H1 (cell line): Measurements from ENCODE around the gene OSBPL9. TPM values are rescaled to one million over a fixed set of nuclear protein-coding genes. Genes with fewer than 3 reads are reported as not detected.

Source experiments
- CTCF ChIA-PET: fragments of 300-600 bp; sonication (Branson Sonifier 250); formaldehyde crosslinking; loops from one replicate; lab custom pipeline; 2021; ENCODE audit not compliant: partially characterized antibody; lab: Charles Lee
- POLR2A ChIA-PET: fragments of 300-600 bp; sonication (Branson Sonifier 250); formaldehyde crosslinking; loops from one replicate; lab custom pipeline; 2021; ENCODE audit warnings: inconsistent platforms; ENCODE audit not compliant: partially characterized antibody; lab: Charles Lee
- DNase-seq, 2 experiments: peaks; one replicate each; pipeline versions ENCODE4 v3.0.0 to v3.0.0-alpha.2; 2010 to 2022; ENCODE audit warnings: low spot score in 2 of 2, low read depth in 1 of 2, mixed read lengths in 1 of 2
- FAIRE-seq: peaks from 2 replicates; lab custom pipeline; 2011; peaks lifted over from hg19 to GRCh38; lab: Jason Lieb, UNC
- H2AFZ ChIP-seq: 2 replicates; pipeline ENCODE4 v1.8.1; 2012; ENCODE audit warnings: low read length, inconsistent platforms
- H2AK5ac ChIP-seq: 2 replicates; pipeline ENCODE4 v1.6.1; 2013; ENCODE audit warnings: low read depth, low read length
- H2BK120ac ChIP-seq: replicated peaks from 2 replicates; pipeline ENCODE3; 2013; ENCODE audit warnings: low read depth, low read length, inconsistent platforms
- H2BK12ac ChIP-seq: 2 replicates; pipeline ENCODE4 v1.6.1; 2013; ENCODE audit warnings: low read depth, low read length
- H2BK15ac ChIP-seq: 2 replicates; pipeline ENCODE4 v1.6.1; 2013; ENCODE audit warnings: low read length
- H2BK20ac ChIP-seq: 2 replicates; pipeline ENCODE4 v1.6.1; 2013; ENCODE audit warnings: low read length
- H2BK5ac ChIP-seq: 2 replicates; pipeline ENCODE4 v1.6.1; 2013; ENCODE audit warnings: low read depth, low read length
- H3K14ac ChIP-seq: 2 replicates; pipeline ENCODE4 v1.6.1; 2013; ENCODE audit warnings: inconsistent platforms; ENCODE audit not compliant: insufficient read length
- H3K18ac ChIP-seq: 2 replicates; pipeline ENCODE4 v1.6.1; 2013; ENCODE audit warnings: low read length; ENCODE audit errors: extremely low read depth
- H3K23ac ChIP-seq: 2 replicates; pipeline ENCODE4 v1.6.1; 2013; ENCODE audit warnings: inconsistent platforms; ENCODE audit not compliant: insufficient read length
- H3K23me2 ChIP-seq: 2 replicates; pipeline ENCODE4 v1.6.1; 2013; ENCODE audit warnings: low read depth, low read length
- H3K27ac ChIP-seq: 2 replicates; pipeline ENCODE4 v1.6.1; 2011; ENCODE audit warnings: low read depth, low read length, inconsistent platforms
- H3K27me3 ChIP-seq, 4 experiments: replicated peaks in 1 of 4; 1 replicate in 1 of 4; 2 replicates in 3 of 4; pipeline versions ENCODE4 v1.6.1 to v1.8.1; 2011 to 2013; ENCODE audit warnings: low read length in 3 of 4, mild to moderate bottlenecking in 3 of 4, inconsistent platforms in 2 of 4, mixed read lengths in 2 of 4, moderate library complexity in 1 of 4; ENCODE audit not compliant: control insufficient read depth in 3 of 4, insufficient read depth in 3 of 4; ENCODE audit errors: extremely low read depth in 1 of 4
- H3K36me3 ChIP-seq, 4 experiments: 2 replicates each; pipeline versions ENCODE4 v1.6.1 to v1.8.1; 2011 to 2013; ENCODE audit warnings: mild to moderate bottlenecking in 4 of 4, low read length in 3 of 4, moderate library complexity in 2 of 4, control low read depth in 1 of 4, inconsistent platforms in 1 of 4; ENCODE audit not compliant: insufficient read depth in 4 of 4, control insufficient read depth in 2 of 4
- H3K4ac ChIP-seq: replicated peaks from 2 replicates; pipeline ENCODE3; 2013; ENCODE audit warnings: low read length, low read depth, mixed read lengths, inconsistent platforms; ENCODE audit not compliant: insufficient read length
- H3K4me1 ChIP-seq, 4 experiments: replicated peaks in 1 of 4; 1 replicate in 1 of 4; 2 replicates in 3 of 4; pipeline versions ENCODE4 v1.6.1 to v1.8.1; 2011 to 2013; ENCODE audit warnings: low read length in 3 of 4, inconsistent platforms in 2 of 4, mixed read lengths in 1 of 4; ENCODE audit not compliant: insufficient read depth in 4 of 4, control insufficient read depth in 3 of 4
- H3K4me2 ChIP-seq, 2 experiments: 2 replicates each; pipeline versions ENCODE4 v1.6.1 to v1.8.1; 2011 to 2013; ENCODE audit warnings: low read depth in 2 of 2, low read length in 2 of 2, control low read depth in 1 of 2, inconsistent platforms in 1 of 2, mild to moderate bottlenecking in 1 of 2; ENCODE audit not compliant: insufficient read depth in 1 of 2
- H3K4me3 ChIP-seq, 4 experiments: fragments of 200-600, 300-600 bp in 1 of 4; sonication (generic), shearing (Covaris generic), sonication (Bioruptor Twin) in 1 of 4; 2 replicates each; pipeline versions ENCODE4 v1.5.1 to v1.8.1; 2011 to 2016; ENCODE audit warnings: low read length in 4 of 4, low read depth in 3 of 4, control low read depth in 2 of 4, inconsistent platforms in 2 of 4, mild to moderate bottlenecking in 2 of 4, mixed read lengths in 1 of 4, moderate library complexity in 1 of 4; ENCODE audit not compliant: insufficient read depth in 2 of 4; ENCODE audit errors: extremely low read depth in 1 of 4
- H3K56ac ChIP-seq: replicated peaks from 2 replicates; pipeline ENCODE3; 2013; ENCODE audit warnings: low read depth, mild to moderate bottlenecking, mixed read lengths, low read length, inconsistent platforms; ENCODE audit not compliant: insufficient read length
- H3K79me1 ChIP-seq: 2 replicates; pipeline ENCODE4 v1.6.1; 2013; ENCODE audit warnings: low read depth, low read length, control low read depth
- H3K79me2 ChIP-seq, 2 experiments: 2 replicates each; pipeline versions ENCODE4 v1.6.1 to v1.8.1; 2012 to 2013; ENCODE audit warnings: low read length in 2 of 2, mild to moderate bottlenecking in 2 of 2, inconsistent platforms in 1 of 2; ENCODE audit not compliant: insufficient read depth in 2 of 2, control insufficient read depth in 1 of 2
- H3K9ac ChIP-seq, 4 experiments: replicated peaks in 1 of 4; 1 replicate in 1 of 4; 2 replicates in 3 of 4; pipeline versions ENCODE4 v1.6.1 to v1.8.1; 2011 to 2013; ENCODE audit warnings: low read depth in 3 of 4, low read length in 3 of 4, control low read depth in 2 of 4, mild to moderate bottlenecking in 2 of 4, moderate library complexity in 2 of 4, inconsistent platforms in 1 of 4; ENCODE audit errors: extremely low read depth in 1 of 4
- H3K9me3 ChIP-seq, 2 experiments: 2 replicates each; pipeline versions ENCODE4 v1.6.1 to v1.8.1; 2012 to 2013; ENCODE audit warnings: mild to moderate bottlenecking in 2 of 2, moderate library complexity in 2 of 2, control low read depth in 1 of 2, inconsistent platforms in 1 of 2, low read depth in 1 of 2, low read length in 1 of 2, mixed read lengths in 1 of 2; ENCODE audit not compliant: insufficient read depth in 2 of 2
- H4K20me1 ChIP-seq, 2 experiments: replicated peaks in 1 of 2; 2 replicates each; pipeline versions ENCODE3 to v1.8.1; 2011 to 2013; ENCODE audit warnings: inconsistent platforms in 2 of 2, low read length in 2 of 2, mild to moderate bottlenecking in 1 of 2; ENCODE audit not compliant: insufficient read depth in 2 of 2, control insufficient read depth in 1 of 2
- H4K5ac ChIP-seq: 2 replicates; pipeline ENCODE4 v1.6.1; 2013; ENCODE audit warnings: low read length, low read depth, mixed read lengths, inconsistent platforms; ENCODE audit not compliant: insufficient read length
- H4K8ac ChIP-seq: 2 replicates; pipeline ENCODE4 v1.8.0; 2013; ENCODE audit warnings: mild to moderate bottlenecking, moderate library complexity, low read length, inconsistent platforms; ENCODE audit not compliant: insufficient read depth; ENCODE audit errors: extremely low read depth
- H4K91ac ChIP-seq: replicated peaks from 2 replicates; pipeline ENCODE3; 2013; ENCODE audit warnings: low read length, mixed read lengths, inconsistent platforms; ENCODE audit not compliant: insufficient read length
- ATF2 ChIP-seq: IDR thresholded peaks from 2 replicates; pipeline ENCODE4 v1.6.1; 2012; ENCODE audit warnings: low read length, inconsistent platforms
- BRCA1 ChIP-seq: IDR thresholded peaks from 2 replicates; pipeline ENCODE4 v1.6.1; 2012; ENCODE audit warnings: low read depth, low read length, improper control_type of control experiment
- CBX8 ChIP-seq: fragments of 300-800, 300-1000 bp; sonication (generic); IDR thresholded peaks from 2 replicates; pipeline ENCODE4 v1.7.1; 2016; ENCODE audit warnings: low read depth, low read length, borderline replicate concordance
- E2F6 ChIP-seq: IDR thresholded peaks from 2 replicates; pipeline ENCODE4 v1.6.1; 2012; ENCODE audit warnings: inconsistent platforms
- EGR1 ChIP-seq: IDR thresholded peaks from 2 replicates; pipeline ENCODE4 v1.6.1; 2011; ENCODE audit warnings: low read depth, low read length, borderline replicate concordance
- KDM5A ChIP-seq: fragments of 200-600 bp; IDR thresholded peaks from 2 replicates; pipeline ENCODE4 v1.7.1; 2012; ENCODE audit warnings: mild to moderate bottlenecking, low read length, inconsistent platforms, mixed read lengths
- POLR2AphosphoS5 ChIP-seq: IDR thresholded peaks from 2 replicates; pipeline ENCODE4 v1.6.1; 2011; ENCODE audit warnings: low read depth, low read length
- SP1 ChIP-seq: IDR thresholded peaks from 2 replicates; pipeline ENCODE4 v1.6.1; 2011; ENCODE audit warnings: low read depth, low read length
- SRF ChIP-seq: IDR thresholded peaks from 2 replicates; pipeline ENCODE4 v1.6.1; 2011; ENCODE audit warnings: mild to moderate bottlenecking, low read depth, low read length, moderate library complexity
- TBP ChIP-seq: IDR thresholded peaks from 2 replicates; pipeline ENCODE4 v1.6.1; 2011; ENCODE audit warnings: low read depth, low read length, improper control_type of control experiment
- TEAD4 ChIP-seq: IDR thresholded peaks from 2 replicates; pipeline ENCODE4 v1.6.1; 2012; ENCODE audit warnings: low read depth, low read length, inconsistent platforms, mixed read lengths
- USF2 ChIP-seq: IDR thresholded peaks from 2 replicates; pipeline ENCODE4 v1.6.1; 2011; ENCODE audit warnings: low read length, improper control_type of control experiment
- WGBS, 2 experiments: shearing (Covaris generic) in 1 of 2; methylation state at CpG; one replicate each; pipeline versions ENCODE4 v1.1.6 to v1.1.7; 2013 to 2015; ENCODE audit warnings: low lambda C conversion rate in 2 of 2, mixed read lengths in 2 of 2, inconsistent platforms in 1 of 2, low coverage in 1 of 2, missing lambda C conversion rate in 1 of 2; ENCODE audit not compliant: insufficient replicate concordance in 2 of 2, insufficient coverage in 1 of 2, insufficient read length in 1 of 2; ENCODE audit errors: extremely low coverage in 1 of 2, missing lambda C conversion rate in 1 of 2; 5-methylcytosine and 5-hydroxymethylcytosine counted together
- polyA plus RNA-seq, 7 experiments: library from polyadenylated mRNA; depleted of rRNA in 3 of 7; stranded (reverse) in 5 of 7; unstranded in 2 of 7; fragments of >200 nt in 5 of 7; fragments of 200-250 nt in 2 of 7; gene quantifications; 1 replicate in 5 of 7; 2 replicates in 1 of 7; 4 replicates in 1 of 7; pipeline versions ENCODE4 v1.2.1 to v1.2.3, GENCODE V29; 2011 to 2013; ENCODE audit warnings: missing spikeins in 2 of 7, mixed read lengths in 2 of 7
- total RNA-seq: library from RNA; stranded (reverse); fragmentation: NEBNext Ultra II Directional; extraction: Animal tissue kit (Norgen Biotek cat#: 25700); gene quantifications from 2 replicates; pipeline ENCODE4 v1.2.1, GENCODE V29; 2021

The OSBPL9 gene
- total and polyA plus RNA-seq, 2 of the 8 experiments (the other 6 are each of a cell fraction or from before 2014, with no cell fraction given) = 58.2 to 71.6 TPM

GRCh38 chr1:51581238-51581637 lies 35.7 kb upstream of the OSBPL9 start:
- Histone ChIP-seq H3K4me3 (no peak overlapping the region), H3K27ac (no peak overlapping the region), H4K20me1 (no peaks in the 10 kb centered on the region), H2BK120ac (no peak overlapping the region), H2AK5ac (no peak overlapping the region), H3K14ac (no peak overlapping the region), H3K4ac (no peak overlapping the region), H3K23ac (no peak overlapping the region), H3K56ac (no peak overlapping the region), H3K4me1 (no peaks in the 10 kb centered on the region), H3K79me2 (no peaks in the 10 kb centered on the region), H3K9ac (no peak overlapping the region), H2BK20ac (no peak overlapping the region), H3K23me2 (no peaks in the 10 kb centered on the region), H3K27me3 (no peaks in the 10 kb centered on the region), H4K5ac (no peak overlapping the region), H3K18ac (no peak overlapping the region), H3K9me3 (no peaks in the 10 kb centered on the region), H2BK5ac (no peak overlapping the region), H4K8ac (no peak overlapping the region), H3K4me2 (no peak overlapping the region), H2BK15ac (no peak overlapping the region), H4K91ac (no peak overlapping the region), H3K36me3 (no peaks in the 10 kb centered on the region), H3K79me1 (no peaks in the 10 kb centered on the region), H2AFZ (no peak overlapping the region), H2BK12ac (no peak overlapping the region)
- ChIA-PET CTCF (no interaction called here), POLR2A (no interaction called here)
- DNase-seq = no peak
- no peak for FAIRE-seq
- 88% methylated on average over 3 of the region's 3 CpGs; no CpG with 5 or more reads in 1 of the 2 experiments for WGBS, 2 experiments
- TF ChIP-seq SP1 (no peak), KDM5A (no peak), TBP (no peak), EGR1 (no peak), SRF (no peak), E2F6 (no peak), ATF2 (no peak), CBX8 (no peak), TEAD4 (no peak), POLR2AphosphoS5 (no peak), BRCA1 (no peak), USF2 (no peak)
